Kasumi-1 (cell line): ENCODE results near the gene CDKN2AIPNL.
"Not testable (repeated sequence)": the region's sequence is repeated elsewhere in the genome, so short reads cannot be mapped to it uniquely, and the experiment has no call there.

Experiments used
- DNase-seq, 2 experiments: peaks; one replicate each; lab custom pipeline; 2025; lab: John Stamatoyannopoulos, UW

Gene CDKN2AIPNL

DNA sequence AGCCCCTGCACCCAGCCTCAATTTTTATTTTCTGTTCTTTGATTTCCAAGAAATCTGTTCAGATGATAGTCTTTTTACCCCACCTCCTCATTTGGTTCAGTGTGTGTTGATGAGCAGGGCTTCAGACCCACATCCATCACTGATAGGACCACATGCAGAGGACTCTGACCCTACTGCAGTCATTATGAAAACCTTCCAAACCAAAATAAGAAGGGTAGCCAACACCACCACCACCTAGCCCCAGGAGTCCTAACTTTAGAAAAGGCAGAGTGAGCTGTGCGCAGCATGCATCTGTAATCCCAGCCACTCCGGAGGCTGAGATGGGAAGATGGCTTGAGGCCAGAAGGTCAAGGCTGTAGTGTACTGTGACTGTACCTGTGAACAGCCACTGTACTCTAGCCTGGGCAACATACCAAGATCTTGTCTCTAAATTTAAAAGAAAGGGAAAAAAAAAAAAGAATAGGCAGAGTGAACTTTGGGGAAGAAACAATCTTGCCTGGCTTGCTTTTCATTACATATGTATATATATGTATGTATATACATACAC, 13.0 kb downstream of the CDKN2AIPNL start:
- no peak for DNase-seq

GRCh38 chr5:134397196-134397595, 14.5 kb downstream of the CDKN2AIPNL start:
- no peak for DNase-seq

DNA sequence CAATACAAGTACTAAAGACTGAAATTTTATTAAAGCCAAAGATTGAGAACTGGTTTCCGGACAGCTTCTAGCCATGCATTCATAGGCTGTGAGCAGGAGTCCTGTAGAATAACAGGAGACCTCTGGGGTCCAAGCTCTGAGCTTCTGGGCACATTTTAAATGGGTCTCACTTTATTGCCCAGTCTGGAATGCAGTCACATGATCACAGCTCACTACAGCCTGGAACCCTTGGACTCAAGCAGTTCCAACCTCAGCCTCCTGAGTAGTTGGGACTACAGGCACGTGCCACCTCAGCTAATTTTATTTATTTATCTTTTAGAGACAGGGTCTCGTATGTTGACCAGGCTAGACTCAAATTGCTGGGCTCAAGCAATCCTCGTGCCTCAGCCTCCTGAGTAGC, 15.4 kb downstream of the CDKN2AIPNL start:
- DNase-seq = no peak

GRCh38 chr5:134394932-134395331, 16.7 kb downstream of the CDKN2AIPNL start:
- no peak for DNase-seq

GRCh38 chr5:134392301-134392700, 19.4 kb downstream of the CDKN2AIPNL start:
- DNase-seq = no peak

DNA sequence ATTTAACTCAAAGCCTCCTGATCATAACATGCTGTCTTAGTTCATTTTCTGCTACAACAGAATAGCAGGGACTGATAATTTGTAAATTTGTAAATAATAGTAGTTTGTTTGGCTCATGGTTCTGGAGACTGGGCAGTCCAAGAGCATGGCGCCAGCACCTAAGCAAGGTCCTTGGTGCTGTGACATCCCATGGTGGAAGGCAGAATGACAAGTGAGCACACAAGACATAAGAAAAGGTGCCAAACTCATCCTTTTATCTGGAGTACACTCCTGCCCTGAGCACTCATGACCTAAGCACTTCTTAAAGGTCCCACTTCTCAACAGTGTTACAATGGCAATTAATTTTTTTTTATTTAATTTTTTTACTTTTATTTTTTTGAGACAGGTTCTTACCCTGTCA, 24.2 kb downstream of the CDKN2AIPNL start:
- no peak for DNase-seq

DNA sequence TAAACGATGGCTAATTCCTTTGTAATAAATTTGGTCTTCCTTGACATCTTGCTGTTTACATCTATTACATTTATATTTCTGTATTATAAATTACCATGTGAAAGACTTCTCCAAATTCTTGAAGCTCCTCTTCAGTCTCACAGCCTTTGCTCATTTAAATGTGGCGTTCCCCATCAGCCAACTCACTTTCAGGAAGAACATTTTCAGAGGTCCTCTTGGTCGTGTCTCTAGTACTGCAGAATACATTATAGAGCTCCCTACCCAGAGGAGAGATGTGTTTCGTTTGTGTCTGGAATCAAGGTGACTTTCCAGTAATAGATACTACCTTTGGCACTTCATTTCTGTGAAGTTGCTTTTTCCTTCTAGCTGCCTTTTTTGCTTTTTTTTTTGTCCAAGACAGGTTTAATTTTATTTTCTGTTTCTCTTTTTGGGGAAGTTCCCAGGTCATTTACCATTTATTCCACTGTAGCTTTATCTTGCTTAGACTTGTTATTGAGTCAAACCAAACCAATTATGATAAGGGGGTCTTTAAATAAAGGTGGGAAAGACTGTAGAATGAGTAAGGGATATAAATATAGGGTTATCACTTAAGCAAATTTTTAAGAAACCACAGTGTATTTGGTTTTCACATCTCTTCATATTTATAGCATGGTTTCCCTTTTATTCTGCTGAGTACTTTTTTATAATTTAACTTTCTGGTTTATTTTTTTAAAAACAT, 27.5 kb downstream of the CDKN2AIPNL start:
- DNase-seq = no peak

GRCh38 chr5:134382204-134382603, 29.5 kb downstream of the CDKN2AIPNL start:
- not testable (repeated sequence) for DNase-seq

- DNase-seq = no peak
These were observed 31.3 kb downstream of the CDKN2AIPNL start for GRCh38 chr5:134380346-134380745.

- no peak for DNase-seq
These were observed 37.4 kb downstream of the CDKN2AIPNL start for GRCh38 chr5:134374232-134374631.

- not testable (repeated sequence) for DNase-seq
These were observed 38.0 kb downstream of the CDKN2AIPNL start for GRCh38 chr5:134373633-134374032.

GRCh38 chr5:134371834-134372340, 39.8 kb downstream of the CDKN2AIPNL start:
- DNase-seq = peak; percentile 55 to 68

- peak; percentile 99 for DNase-seq
These were observed 40.5 kb downstream of the CDKN2AIPNL start, which contains the start of gene UBE2B for GRCh38 chr5:134370871-134371833. TSS of gene UBE2B (plus strand) at chr5:134371569. CDS start at chr5:134371596, 27 bp downstream.

- no peak for DNase-seq
These were observed 41.3 kb downstream of the CDKN2AIPNL start for GRCh38 chr5:134370311-134370870.

- DNase-seq = no peak
These were observed 46.1 kb downstream of the CDKN2AIPNL start for GRCh38 chr5:134365604-134366003.

GRCh38 chr5:134355681-134356080, 56.0 kb downstream of the CDKN2AIPNL start:
- no peak for DNase-seq
